ENCODE measurements around the gene EXOC1L. TPM values are rescaled to one million over a fixed set of nuclear protein-coding genes. Genes with fewer than 3 reads are reported as not detected.

The EXOC1L gene
- total RNA-seq, 4 donors from 2014 or later, result not detected

DNA sequence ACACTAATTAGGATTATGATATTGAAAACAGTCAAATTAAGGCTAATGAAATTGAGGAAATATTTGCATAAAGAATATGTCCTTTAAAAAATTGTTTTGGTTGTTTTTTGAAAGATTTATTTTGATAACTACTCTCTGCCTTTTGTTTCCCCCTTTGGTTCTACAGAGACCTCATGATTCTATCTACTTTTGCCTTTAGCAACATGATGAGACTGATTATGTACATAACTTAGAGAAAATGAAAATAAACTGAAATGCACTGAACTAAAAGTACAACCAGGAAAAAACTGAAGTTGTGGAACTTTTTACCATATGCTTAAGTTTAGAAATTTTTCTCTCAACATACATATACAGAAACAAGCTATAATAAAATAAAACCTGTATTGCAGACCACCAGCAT, 55.2 kb downstream of the EXOC1L start:
- H3K4me3 ChIP-seq (ENCODE audit: low read depth, poor library complexity, severe bottlenecking), result no peak overlapping the region
- TF ChIP-seq CTCF (IDR thresholded peaks at IDR 0.05) (no peak), POLR2A (IDR thresholded peaks at IDR 0.05) (no peak)
- DNase-seq (ENCODE audit: low spot score in 2 of 2), result no peak
- intact Hi-C loops (cut with DNase I; ENCODE audit: low total_unique reads), result no loop called here

- no peak for TF ChIP-seq CTCF (IDR thresholded peaks at IDR 0.05)
- intact Hi-C loops (cut with DNase I; ENCODE audit: low total_unique reads), result no loop called here
- no peak for DNase-seq (ENCODE audit: low spot score in 2 of 2)
Measured at GRCh38 chr4:55876387-55876786, 56.8 kb downstream of the EXOC1L start.

GRCh38 chr4:55879224-55879623, 59.6 kb downstream of the EXOC1L start:
- H3K4me3 ChIP-seq (ENCODE audit: low read depth, poor library complexity, severe bottlenecking), result no peak overlapping the region
- 88 to 95% methylated on average over 3 of the region's 3 CpGs for WGBS, 2 donors
- no peak for DNase-seq (ENCODE audit: low spot score in 2 of 2)
- TF ChIP-seq CTCF (IDR thresholded peaks at IDR 0.05) (no peak), POLR2A (IDR thresholded peaks at IDR 0.05) (no peak)
- intact Hi-C loops (cut with DNase I; ENCODE audit: low total_unique reads), result no loop called here

More at GRCh38 chr4:55876387-55876786, 56.8 kb downstream of the EXOC1L start:
- no peak overlapping the region for H3K4me3 ChIP-seq (ENCODE audit: low read depth, poor library complexity, severe bottlenecking)

- no peak for TF ChIP-seq CTCF (IDR thresholded peaks at IDR 0.05)
- no peak for TF ChIP-seq POLR2A (IDR thresholded peaks at IDR 0.05)
- no peak for DNase-seq (ENCODE audit: low spot score in 2 of 2)
- 97% methylated on average over 3 of the region's 3 CpGs for WGBS, 2 donors
- H3K4me3 ChIP-seq (ENCODE audit: low read depth, poor library complexity, severe bottlenecking), result no peak overlapping the region
- intact Hi-C loops (cut with DNase I; ENCODE audit: low total_unique reads), result no loop called here
Measured at GRCh38 chr4:55880652-55881280, 61.2 kb downstream of the EXOC1L start.

DNA sequence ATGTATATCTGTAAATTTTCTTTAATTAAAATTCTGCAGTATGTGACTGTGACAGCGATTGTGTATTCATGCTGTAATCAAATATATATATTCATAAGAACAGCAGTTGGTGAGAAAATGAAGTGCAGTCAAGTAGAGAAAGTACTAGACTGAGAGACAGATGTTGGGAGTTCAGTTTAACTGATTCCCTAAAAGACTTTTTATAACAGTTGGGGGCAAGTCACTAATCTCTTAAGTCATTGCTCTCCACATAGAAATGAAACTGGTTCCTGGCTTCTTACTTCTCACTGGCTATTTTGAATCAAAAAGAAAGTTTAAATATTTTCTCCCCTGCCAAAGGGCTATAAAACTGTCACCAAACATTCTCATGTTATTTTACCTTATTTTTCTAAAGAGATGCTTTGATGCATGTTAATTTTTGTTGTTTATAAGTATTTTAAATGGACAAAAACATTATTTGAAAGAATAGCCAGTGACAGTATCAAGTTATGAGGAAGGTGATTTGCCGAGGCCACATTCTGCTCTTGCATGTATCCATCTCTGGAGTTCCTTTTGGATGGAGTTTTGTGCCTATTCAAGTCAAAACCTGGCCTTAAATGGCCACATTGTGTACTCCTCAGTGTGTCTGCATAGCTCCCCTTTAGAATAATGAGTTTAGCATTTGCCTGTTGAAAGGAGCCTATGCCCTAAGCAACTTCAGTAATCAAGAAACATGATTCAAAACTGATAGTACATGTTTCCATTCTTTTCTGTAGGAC, 64.7 kb downstream of the EXOC1L start:
- TF ChIP-seq POLR2A (IDR thresholded peaks at IDR 0.05), result no peak
- no peak for TF ChIP-seq CTCF (IDR thresholded peaks at IDR 0.05)
- intact Hi-C loops (cut with DNase I; ENCODE audit: low total_unique reads), result no loop called here
- no peak for DNase-seq (ENCODE audit: low spot score in 2 of 2)
- no peak overlapping the region for H3K4me3 ChIP-seq (ENCODE audit: low read depth, poor library complexity, severe bottlenecking)
- 87 to 91% methylated on average over 2 of the region's 2 CpGs for WGBS, 2 donors

GRCh38 chr4:55884851-55885219, 65.2 kb downstream of the EXOC1L start:
- no peak for DNase-seq (ENCODE audit: low spot score in 2 of 2)
- TF ChIP-seq POLR2A (IDR thresholded peaks at IDR 0.05) (no peak), CTCF (IDR thresholded peaks at IDR 0.05) (no peak)
- 71 to 73% methylated on average over 1 of the region's 1 CpG for WGBS, 2 donors
- intact Hi-C loops (cut with DNase I; ENCODE audit: low total_unique reads), result no loop called here
- H3K4me3 ChIP-seq (ENCODE audit: low read depth, poor library complexity, severe bottlenecking), result no peak overlapping the region
